K562 (cell line): ENCODE measurements around the gene CYSTM1. TPM values are rescaled to one million over a fixed set of nuclear protein-coding genes. Genes with fewer than 3 reads are reported as not detected.

Source experiments
- CAMTA2 ChIP-seq: fragments of 250-450 bp; sonication (Bioruptor Pico); conservative IDR thresholded peaks from 2 replicates; pipeline ENCODE4 v1.5.1; 2022
- DIDO1 ChIP-seq: fragments of 450-650 bp; IDR thresholded peaks from 2 replicates; pipeline ENCODE4 v1.6.1; 2016; ENCODE audit warnings: low read depth, missing biosample characterization, missing genetic modification characterization
- ELF4 ChIP-seq: fragments of 450-650 bp; formaldehyde crosslinking; IDR thresholded peaks from 2 replicates; pipeline ENCODE4 v1.4.0; 2022; ENCODE audit warnings: missing genetic modification characterization
- JUN ChIP-seq, 2 experiments: sonication (generic) in 1 of 2; formaldehyde crosslinking in 1 of 2; IDR thresholded peaks; 2 replicates each; pipeline versions ENCODE4 v1.6.1 to v1.8.0; 2012 to 2022; ENCODE audit warnings: borderline replicate concordance in 2 of 2, mild to moderate bottlenecking in 2 of 2, improper control_type of control experiment in 1 of 2, low read depth in 1 of 2, low read length in 1 of 2, missing genetic modification reagents in 1 of 2
- MCM2 ChIP-seq: fragments of 450-650 bp; IDR thresholded peaks from 2 replicates; pipeline ENCODE4 v1.6.1; 2017; ENCODE audit warnings: low read depth, mild to moderate bottlenecking
- PHB ChIP-seq: fragments of 250-450 bp; sonication (Bioruptor Pico); IDR thresholded peaks from 2 replicates; pipeline ENCODE4 v1.5.0; 2021
- POLR3A ChIP-seq: IDR thresholded peaks from 2 replicates; pipeline ENCODE4 v1.6.1; 2011; ENCODE audit warnings: borderline replicate concordance, mild to moderate bottlenecking, moderate library complexity; ENCODE audit not compliant: insufficient read length, insufficient read depth; ENCODE audit errors: extremely low read depth
- SMC3 ChIP-seq: conservative IDR thresholded peaks from 2 replicates; pipeline ENCODE4 v1.6.1; 2011; ENCODE audit warnings: low read depth, low read length, improper control_type of control experiment; ENCODE audit not compliant: insufficient read depth
- TCF15 ChIP-seq: fragments of 250-450 bp; sonication (Bioruptor Pico); IDR thresholded peaks from 2 replicates; pipeline ENCODE4 v1.8.0; 2022; ENCODE audit warnings: moderate library complexity, mild to moderate bottlenecking, inconsistent platforms
- THRB ChIP-seq: fragments of 450-650 bp; formaldehyde crosslinking; conservative IDR thresholded peaks from 2 replicates; pipeline ENCODE4 v1.4.0; 2022; ENCODE audit warnings: mild to moderate bottlenecking, missing genetic modification characterization
- ZBTB17 ChIP-seq: fragments of 450-650 bp; formaldehyde crosslinking; IDR thresholded peaks from 2 replicates; pipeline ENCODE4 v1.4.0; 2020; ENCODE audit warnings: mild to moderate bottlenecking
- ZFP36 ChIP-seq: fragments of 150-350 bp; IDR thresholded peaks from 2 replicates; pipeline ENCODE4 v1.6.1; 2018; ENCODE audit warnings: low read length, low read depth; ENCODE audit not compliant: partially characterized antibody
- ZNF282 ChIP-seq: sonication (generic); formaldehyde crosslinking; IDR thresholded peaks from 2 replicates; pipeline ENCODE4 v1.8.1; 2023; ENCODE audit warnings: missing genetic modification reagents
- ZNF431 ChIP-seq: sonication (generic); formaldehyde crosslinking; IDR thresholded peaks from 2 replicates; pipeline ENCODE4 v1.8.0; 2022; ENCODE audit warnings: mild to moderate bottlenecking, missing genetic modification reagents
- ZNF518B ChIP-seq: fragments of 250-450 bp; sonication (Bioruptor Pico); IDR thresholded peaks from 2 replicates; pipeline ENCODE4 v1.5.0; 2021; ENCODE audit warnings: mild to moderate bottlenecking, moderate library complexity
- polyA plus RNA-seq, 8 experiments: library from polyadenylated mRNA; depleted of rRNA in 4 of 8; stranded (reverse) in 5 of 8; unstranded in 3 of 8; fragments of >200 nt; fragmentation: Nextera tagmentation in 2 of 8; fragmentation: Illumina TruSeq in 1 of 8; extraction: Ambion mirVana in 2 of 8; extraction: Trizol in 1 of 8; gene quantifications; 2 replicates each; pipeline versions ENCODE4 v1.2.1 to v1.2.3, GENCODE V29; 2011 to 2014; ENCODE audit warnings: inconsistent platforms in 1 of 8, missing spikeins in 1 of 8
- total RNA-seq, 7 experiments: library from RNA; depleted of rRNA in 6 of 7; stranded (reverse); fragments of >200 nt in 6 of 7; fragmentation: Illumina TruSeq in 2 of 7; extraction: Trizol in 2 of 7; gene quantifications; 2 replicates each; pipeline versions ENCODE4 v1.2.1 to v1.2.3, GENCODE V29; 2011 to 2021; ENCODE audit warnings: low replicate concordance in 1 of 7
- TF ChIP-seq, protein P1 (sequence below): sonication (generic); formaldehyde crosslinking; IDR thresholded peaks from 2 replicates; pipeline ENCODE4 v1.4.0; 2020; ENCODE audit warnings: mild to moderate bottlenecking, missing genetic modification reagents
- TF ChIP-seq, protein P2 (sequence below): IDR thresholded peaks from 2 replicates; pipeline ENCODE4 v1.6.1; 2012; ENCODE audit warnings: low read depth, low read length, improper control_type of control experiment, borderline replicate concordance

Gene CYSTM1
- total and polyA plus RNA-seq, 9 of the 15 experiments (the other 6 are each of a cell fraction or from before 2014, with no cell fraction given): 76.1 to 422 (median 108) TPM

DNA sequence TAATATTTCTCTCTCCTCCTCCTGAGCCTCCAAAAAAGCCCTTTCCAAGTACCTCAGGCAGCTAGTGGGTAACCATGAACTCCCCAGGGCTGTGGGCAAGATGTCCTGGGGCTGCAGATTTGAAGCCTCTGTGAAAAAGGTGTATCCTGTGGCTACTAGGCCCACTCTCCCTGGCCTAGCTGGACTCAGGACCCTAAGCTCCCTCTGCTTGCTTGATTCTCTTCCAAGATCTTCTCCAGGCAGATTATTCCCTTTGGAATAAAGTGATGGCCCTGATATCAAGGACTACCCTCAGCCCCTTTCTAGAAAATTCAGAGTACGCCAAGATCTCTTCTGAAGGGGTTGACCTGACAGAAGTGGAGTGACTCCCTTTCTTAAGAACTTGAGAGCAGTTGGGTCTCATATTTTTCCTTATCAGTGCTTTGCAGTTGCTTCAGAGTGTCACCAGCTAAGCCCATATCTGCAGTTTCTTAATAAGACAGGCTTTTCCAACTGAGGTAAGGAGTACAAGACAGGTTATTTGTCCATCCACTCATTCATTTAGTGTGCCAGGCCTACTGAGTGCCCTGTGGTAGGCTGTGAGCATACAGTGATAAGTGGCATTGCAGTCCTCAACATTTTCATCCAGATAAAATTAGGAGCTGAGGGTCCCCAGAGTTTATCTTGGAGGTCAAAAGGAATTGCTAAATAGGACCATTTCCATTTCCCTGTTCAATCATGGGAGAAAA, 42.5 kb downstream of the CYSTM1 start (continued):
- TF ChIP-seq, protein P1, sequence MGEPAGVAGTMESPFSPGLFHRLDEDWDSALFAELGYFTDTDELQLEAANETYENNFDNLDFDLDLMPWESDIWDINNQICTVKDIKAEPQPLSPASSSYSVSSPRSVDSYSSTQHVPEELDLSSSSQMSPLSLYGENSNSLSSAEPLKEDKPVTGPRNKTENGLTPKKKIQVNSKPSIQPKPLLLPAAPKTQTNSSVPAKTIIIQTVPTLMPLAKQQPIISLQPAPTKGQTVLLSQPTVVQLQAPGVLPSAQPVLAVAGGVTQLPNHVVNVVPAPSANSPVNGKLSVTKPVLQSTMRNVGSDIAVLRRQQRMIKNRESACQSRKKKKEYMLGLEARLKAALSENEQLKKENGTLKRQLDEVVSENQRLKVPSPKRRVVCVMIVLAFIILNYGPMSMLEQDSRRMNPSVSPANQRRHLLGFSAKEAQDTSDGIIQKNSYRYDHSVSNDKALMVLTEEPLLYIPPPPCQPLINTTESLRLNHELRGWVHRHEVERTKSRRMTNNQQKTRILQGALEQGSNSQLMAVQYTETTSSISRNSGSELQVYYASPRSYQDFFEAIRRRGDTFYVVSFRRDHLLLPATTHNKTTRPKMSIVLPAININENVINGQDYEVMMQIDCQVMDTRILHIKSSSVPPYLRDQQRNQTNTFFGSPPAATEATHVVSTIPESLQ: no peak
- TF ChIP-seq CAMTA2: no peak
- no peak for TF ChIP-seq ZBTB17 (CRISPR knock-in tag)
- TF ChIP-seq TCF15 (CRISPR knock-in tag): 0 out of 2 replicates have a peak, but pooled peaks have one; percentile 31
- TF ChIP-seq ELF4 (CRISPR knock-in tag): 0 out of 2 replicates have a peak, but pooled peaks have one; percentile 12
- no peak for TF ChIP-seq MCM2
- TF ChIP-seq JUN (IDR thresholded peaks at IDR 0.05; ENCODE audit: borderline replicate concordance, low read depth, low read length): peak; percentile 70
- no peak for TF ChIP-seq JUN (CRISPR knock-in tag; IDR thresholded peaks at IDR 0.05; ENCODE audit: borderline replicate concordance)
- TF ChIP-seq ZNF518B: no peak
- TF ChIP-seq, protein P2, sequence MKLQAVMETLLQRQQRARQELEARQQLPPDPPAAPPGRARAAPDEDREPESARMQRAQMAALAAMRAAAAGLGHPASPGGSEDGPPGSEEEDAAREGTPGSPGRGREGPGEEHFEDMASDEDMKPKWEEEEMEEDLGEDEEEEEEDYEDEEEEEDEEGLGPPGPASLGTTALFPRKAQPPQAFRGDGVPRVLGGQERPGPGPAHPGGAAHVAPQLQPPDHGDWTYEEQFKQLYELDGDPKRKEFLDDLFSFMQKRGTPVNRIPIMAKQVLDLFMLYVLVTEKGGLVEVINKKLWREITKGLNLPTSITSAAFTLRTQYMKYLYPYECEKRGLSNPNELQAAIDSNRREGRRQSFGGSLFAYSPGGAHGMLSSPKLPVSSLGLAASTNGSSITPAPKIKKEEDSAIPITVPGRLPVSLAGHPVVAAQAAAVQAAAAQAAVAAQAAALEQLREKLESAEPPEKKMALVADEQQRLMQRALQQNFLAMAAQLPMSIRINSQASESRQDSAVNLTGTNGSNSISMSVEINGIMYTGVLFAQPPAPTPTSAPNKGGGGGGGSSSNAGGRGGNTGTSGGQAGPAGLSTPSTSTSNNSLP: peak; percentile 93
- no peak for TF ChIP-seq PHB (CRISPR knock-in tag)
- TF ChIP-seq ZNF431 (CRISPR knock-in tag): no peak
- no peak for TF ChIP-seq POLR3A
- no peak for TF ChIP-seq SMC3
- TF ChIP-seq ZNF282 (CRISPR knock-in tag): no peak
- no peak for TF ChIP-seq DIDO1 (tag)
- no peak for TF ChIP-seq ZFP36
- TF ChIP-seq THRB: no peak
